CD4-positive, alpha-beta T cell treated with Interleukin-15 for 1 hour (primary cell): ENCODE measurements around the gene PCDH9.

Experiments
- DNase-seq: peaks from one replicate; pipeline ENCODE4 v3.0.0-alpha.2; 2020

The PCDH9 gene

GRCh38 chr13:66704110-66704509 is 526.0 kb downstream of the PCDH9 start:
- DNase-seq = no peak

- DNase-seq = no peak
Measured at GRCh38 chr13:66703597-66703996, 526.5 kb downstream of the PCDH9 start.

- no peak for DNase-seq
Measured at GRCh38 chr13:66700117-66700601, 530.0 kb downstream of the PCDH9 start.

- no peak for DNase-seq
Measured at GRCh38 chr13:66693656-66694055, 536.5 kb downstream of the PCDH9 start.

- DNase-seq = no peak
Measured at GRCh38 chr13:66691149-66691548, 539.0 kb downstream of the PCDH9 start.

- no peak for DNase-seq
Measured at GRCh38 chr13:66689628-66690027, 540.5 kb downstream of the PCDH9 start.

GRCh38 chr13:66689037-66689619 is 541.0 kb downstream of the PCDH9 start:
- no peak for DNase-seq

GRCh38 chr13:66681403-66681802 is 548.7 kb downstream of the PCDH9 start:
- DNase-seq = no peak

GRCh38 chr13:66680031-66680430 is 550.1 kb downstream of the PCDH9 start:
- no peak for DNase-seq

GRCh38 chr13:66675620-66676019 is 554.5 kb downstream of the PCDH9 start:
- DNase-seq = no peak

- DNase-seq = no peak
Measured at GRCh38 chr13:66673401-66673800, 556.7 kb downstream of the PCDH9 start.

GRCh38 chr13:66665991-66666390 is 564.1 kb downstream of the PCDH9 start:
- DNase-seq = no peak

GRCh38 chr13:66663711-66664110 is 566.4 kb downstream of the PCDH9 start:
- no peak for DNase-seq

GRCh38 chr13:66663206-66663605 is 566.9 kb downstream of the PCDH9 start:
- no peak for DNase-seq

- DNase-seq = no peak
Measured at GRCh38 chr13:66661336-66661735, 568.8 kb downstream of the PCDH9 start.

- no peak for DNase-seq
Measured at GRCh38 chr13:66660468-66660813, 569.7 kb downstream of the PCDH9 start.

- no peak for DNase-seq
Measured at GRCh38 chr13:66659701-66660467, 570.3 kb downstream of the PCDH9 start.

GRCh38 chr13:66659286-66659685 is 570.9 kb downstream of the PCDH9 start:
- no peak for DNase-seq

GRCh38 chr13:66657165-66657881 is 572.8 kb downstream of the PCDH9 start:
- no peak for DNase-seq

GRCh38 chr13:66655847-66656454 is 574.2 kb downstream of the PCDH9 start:
- no peak for DNase-seq

GRCh38 chr13:66644855-66645460 is 585.2 kb downstream of the PCDH9 start:
- DNase-seq = no peak

GRCh38 chr13:66640231-66640630 is 589.9 kb downstream of the PCDH9 start:
- DNase-seq = no peak

- DNase-seq = no peak
Measured at GRCh38 chr13:66639044-66639443, 591.1 kb downstream of the PCDH9 start.
